Vagina (tissue), 2 donors: ENCODE measurements around the gene LAMP5. TPM values are rescaled to one million over a fixed set of nuclear protein-coding genes. Genes with fewer than 3 reads are reported as not detected.

Experiments used
- DNase-seq, 2 donors: peaks; one replicate each; pipeline ENCODE4 v3.0.0-alpha.2; 2017; ENCODE audit errors: extremely low spot score in 2 of 2
- H3K27ac ChIP-seq: fragments of 200-600 bp; sonication (generic); one replicate; pipeline ENCODE4 v1.5.1; 2019
- H3K27me3 ChIP-seq: fragments of 200-600 bp; sonication (generic); one replicate; pipeline ENCODE4 v1.5.1; 2019
- H3K36me3 ChIP-seq, 2 donors: fragments of 200-600 bp; sonication (generic); one replicate each; pipeline ENCODE4 v1.5.1; 2017 to 2019
- H3K4me1 ChIP-seq: fragments of 200-600 bp; sonication (generic); one replicate; pipeline ENCODE4 v1.5.1; 2019
- H3K4me3 ChIP-seq, 2 donors: fragments of 200-600 bp; sonication (generic); 1 replicate in 1 of 2; 2 replicates in 1 of 2; pipeline ENCODE4 v1.5.1; 2016 to 2019
- H3K9me3 ChIP-seq: fragments of 200-600 bp; sonication (generic); one replicate; pipeline ENCODE4 v1.5.1; 2019
- CTCF ChIP-seq, 3 experiments: fragments of 450-650 bp in 2 of 3; fragments of 200-600 bp in 1 of 3; sonication (generic) in 1 of 3; IDR thresholded peaks; one replicate each; pipeline ENCODE4 v1.5.1; 2017 to 2019; ENCODE audit warnings: antibody characterized with exemption in 3 of 3, mild to moderate bottlenecking in 2 of 3, moderate library complexity in 2 of 3
- POLR2A ChIP-seq, 2 donors: fragments of 450-650 bp; IDR thresholded peaks; one replicate each; pipeline ENCODE4 v1.6.1; 2017; ENCODE audit warnings: antibody characterized with exemption in 2 of 2, mild to moderate bottlenecking in 2 of 2, moderate library complexity in 2 of 2
- POLR2AphosphoS5 ChIP-seq, 2 donors: sonication (generic); formaldehyde crosslinking; IDR thresholded peaks; one replicate each; pipeline ENCODE4 v1.9.0; 2017; ENCODE audit warnings: antibody characterized with exemption in 2 of 2, mild to moderate bottlenecking in 2 of 2, low read depth in 1 of 2; ENCODE audit not compliant: insufficient read depth in 1 of 2
- intact Hi-C: fragments of 100-400 bp; cut with DNase I; formaldehyde crosslinking; loops from one replicate; pipeline ENCODE4 v1.15.1; 2023
- total RNA-seq: library from RNA; depleted of rRNA; stranded (reverse); fragments of >200 nt; gene quantifications from one replicate; pipeline ENCODE4 v1.2.3, GENCODE V29; 2016

Gene LAMP5
- total RNA-seq, 1 donor from 2014 or later: 0.74 TPM

GRCh38 chr20:9498322-9498721 is 16.1 kb upstream of the LAMP5 start:
- intact Hi-C loops: no loop called here
- TF ChIP-seq POLR2AphosphoS5 (IDR thresholded peaks at IDR 0.05; ENCODE audit: insufficient read depth in 1 of 2, low read depth in 1 of 2): no peak
- TF ChIP-seq CTCF (IDR thresholded peaks at IDR 0.05): no peak
- TF ChIP-seq POLR2A (IDR thresholded peaks at IDR 0.05): no peak
- H3K4me1 ChIP-seq: peaks cover 6% of the 10 kb centered on the region
- H3K27ac ChIP-seq: no peak overlapping the region
- no peak for DNase-seq
- H3K4me3 ChIP-seq: no peak overlapping the region
- H3K27me3 ChIP-seq: no peaks in the 10 kb centered on the region
- H3K9me3 ChIP-seq: no peaks in the 10 kb centered on the region
- no peaks in the 10 kb centered on the region for H3K36me3 ChIP-seq

- intact Hi-C loops: no loop called here
- H3K9me3 ChIP-seq: no peaks in the 10 kb centered on the region
These were observed 15.1 kb upstream of the LAMP5 start for GRCh38 chr20:9499126-9499899.

GRCh38 chr20:9500121-9500520 is 14.3 kb upstream of the LAMP5 start:
- TF ChIP-seq POLR2AphosphoS5 (IDR thresholded peaks at IDR 0.05; ENCODE audit: insufficient read depth in 1 of 2, low read depth in 1 of 2) (no peak), CTCF (IDR thresholded peaks at IDR 0.05) (no peak), POLR2A (IDR thresholded peaks at IDR 0.05) (no peak)
- H3K4me3 ChIP-seq: no peak overlapping the region
- intact Hi-C loops: no loop called here
- no peak for DNase-seq
- no peaks in the 10 kb centered on the region for H3K27me3 ChIP-seq
- no peak overlapping the region for H3K27ac ChIP-seq
- H3K9me3 ChIP-seq: no peaks in the 10 kb centered on the region
- H3K4me1 ChIP-seq: no peaks in the 10 kb centered on the region
- no peaks in the 10 kb centered on the region for H3K36me3 ChIP-seq

More at GRCh38 chr20:9499126-9499899, 15.1 kb upstream of the LAMP5 start:
- H3K4me3 ChIP-seq: no peak overlapping the region
- H3K36me3 ChIP-seq: no peaks in the 10 kb centered on the region
- TF ChIP-seq CTCF (IDR thresholded peaks at IDR 0.05) (no peak), POLR2AphosphoS5 (IDR thresholded peaks at IDR 0.05; ENCODE audit: insufficient read depth in 1 of 2, low read depth in 1 of 2) (no peak), POLR2A (IDR thresholded peaks at IDR 0.05) (no peak)
- DNase-seq: no peak
- H3K4me1 ChIP-seq: peaks cover 2% of the 10 kb centered on the region
- H3K27me3 ChIP-seq: no peaks in the 10 kb centered on the region
- H3K27ac ChIP-seq: no peak overlapping the region

- intact Hi-C loops: no loop called here
- H3K27ac ChIP-seq: no peak overlapping the region
- H3K27me3 ChIP-seq: no peaks in the 10 kb centered on the region
These were observed 12.9 kb upstream of the LAMP5 start for GRCh38 chr20:9501473-9501872.

More at GRCh38 chr20:9501473-9501872, 12.9 kb upstream of the LAMP5 start:
- no peaks in the 10 kb centered on the region for H3K9me3 ChIP-seq
- H3K4me3 ChIP-seq: no peak overlapping the region
- H3K36me3 ChIP-seq: no peaks in the 10 kb centered on the region
- DNase-seq: no peak
- H3K4me1 ChIP-seq: no peaks in the 10 kb centered on the region
- TF ChIP-seq CTCF (IDR thresholded peaks at IDR 0.05) (no peak), POLR2AphosphoS5 (IDR thresholded peaks at IDR 0.05; ENCODE audit: insufficient read depth in 1 of 2, low read depth in 1 of 2) (no peak), POLR2A (IDR thresholded peaks at IDR 0.05) (no peak)
